GM19452 (cell line): ENCODE measurements around the gene ZNF813.
"Not testable (repeated sequence)": the region's sequence is repeated elsewhere in the genome, so short reads cannot be mapped to it uniquely, and the experiment has no call there.

Experiments used
- ATAC-seq: cut with Tn5 transposase; IDR thresholded peaks from one replicate; pipeline ENCODE4 v1.9.1; 2021; ENCODE audit not compliant: unreplicated experiment

ZNF813 gene

DNA sequence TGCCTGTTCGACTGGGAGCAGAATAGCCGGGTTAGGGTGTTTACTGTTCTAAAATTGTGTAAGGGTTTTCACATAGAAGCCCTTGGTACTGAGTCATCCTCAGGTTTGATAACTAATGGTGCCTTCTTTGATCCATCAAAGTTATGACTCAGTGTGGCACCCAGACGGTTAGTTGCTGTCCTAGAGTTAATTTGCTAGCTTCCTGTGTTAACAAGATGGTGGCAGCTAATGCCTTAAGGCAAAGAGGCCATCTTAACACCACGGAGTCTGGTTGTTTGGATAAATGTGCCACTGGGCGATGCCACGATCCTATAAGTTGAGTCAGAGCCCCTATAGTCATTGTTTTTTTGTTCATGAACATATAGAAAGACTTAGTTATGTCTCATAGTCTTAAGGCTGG is 7.9 kb downstream of the ZNF813 start:
- not testable (repeated sequence) for ATAC-seq

DNA sequence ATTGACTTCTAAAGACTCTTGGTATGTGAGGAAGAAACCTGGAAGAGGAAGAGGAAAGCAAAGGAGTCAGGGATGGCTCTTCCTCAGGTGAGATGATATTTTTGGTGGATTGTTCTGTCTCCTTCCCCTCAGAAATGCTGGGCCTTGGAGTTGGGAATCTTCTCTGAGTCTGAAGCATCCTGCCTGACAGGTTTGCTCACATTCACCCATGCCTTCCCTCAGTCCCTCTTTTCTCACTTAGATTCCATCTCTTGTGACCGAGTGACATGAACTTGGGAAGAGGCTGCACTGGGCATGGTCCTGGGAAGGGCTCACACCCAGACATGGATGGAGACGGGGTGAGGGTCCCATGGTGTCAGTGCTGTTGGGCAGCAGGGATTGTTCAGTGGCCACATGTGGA is 16.2 kb downstream of the ZNF813 start:
- ATAC-seq = not testable (repeated sequence)

DNA sequence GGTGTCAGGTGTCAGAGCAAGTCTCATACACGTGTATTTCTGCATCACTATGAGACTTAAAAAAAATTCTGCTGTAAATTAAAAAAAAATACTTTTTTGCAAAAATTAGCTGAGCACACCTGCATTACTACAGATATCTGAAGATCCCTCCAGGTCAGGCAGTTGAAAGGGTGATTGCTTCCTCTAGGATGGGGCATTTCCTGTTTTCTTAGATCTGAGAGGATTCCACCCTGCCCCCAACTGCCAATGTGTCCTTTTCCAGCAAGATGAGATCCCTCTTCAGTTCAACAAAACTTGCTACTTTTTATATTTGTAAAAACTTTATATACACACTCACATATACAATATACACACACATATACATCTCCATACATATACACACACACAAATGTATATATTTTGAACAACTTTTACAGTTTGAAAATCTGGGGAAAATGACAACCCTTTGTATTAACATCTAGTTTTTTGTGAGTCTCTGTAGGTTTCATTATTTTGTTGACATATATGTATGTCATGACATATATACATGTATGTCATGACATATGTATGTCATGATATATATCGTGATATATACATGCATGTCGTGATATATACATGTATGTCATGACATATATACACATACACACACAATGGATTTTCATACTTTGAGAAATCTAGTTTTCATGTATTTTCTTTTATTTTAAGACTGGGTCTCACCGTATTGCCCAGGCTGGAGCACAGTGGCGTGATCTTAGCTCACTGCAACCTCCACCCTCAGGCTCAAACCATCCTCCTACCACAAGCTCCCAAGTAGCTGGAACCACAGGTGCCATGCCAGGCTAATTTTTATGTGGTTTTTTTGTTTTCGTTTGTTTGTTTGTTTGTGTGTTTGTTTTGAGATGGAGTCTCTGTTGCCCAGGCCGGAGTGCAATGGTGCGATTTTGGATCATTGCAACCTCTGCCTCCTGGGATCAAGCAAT is 17.8 kb downstream of the ZNF813 start:
- no peak for ATAC-seq

DNA sequence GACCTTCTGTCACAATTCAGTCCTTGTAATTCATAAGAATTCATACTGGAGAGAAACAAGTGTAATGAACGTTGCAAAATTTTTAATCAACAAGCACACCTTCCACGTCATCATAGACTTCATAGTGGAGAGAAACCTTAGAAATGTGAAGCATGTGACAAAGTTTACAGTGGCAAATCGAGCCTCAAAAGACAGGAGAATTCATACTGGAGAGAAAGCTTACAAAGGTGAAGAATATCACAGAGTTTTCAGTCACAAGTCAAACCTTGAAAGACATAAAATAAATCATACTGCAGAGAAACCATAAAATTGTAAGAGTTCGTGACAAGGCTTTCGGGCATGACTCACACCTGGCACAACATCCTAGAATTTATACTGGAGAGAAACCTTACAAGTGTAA is 24.6 kb downstream of the ZNF813 start:
- no peak for ATAC-seq

DNA sequence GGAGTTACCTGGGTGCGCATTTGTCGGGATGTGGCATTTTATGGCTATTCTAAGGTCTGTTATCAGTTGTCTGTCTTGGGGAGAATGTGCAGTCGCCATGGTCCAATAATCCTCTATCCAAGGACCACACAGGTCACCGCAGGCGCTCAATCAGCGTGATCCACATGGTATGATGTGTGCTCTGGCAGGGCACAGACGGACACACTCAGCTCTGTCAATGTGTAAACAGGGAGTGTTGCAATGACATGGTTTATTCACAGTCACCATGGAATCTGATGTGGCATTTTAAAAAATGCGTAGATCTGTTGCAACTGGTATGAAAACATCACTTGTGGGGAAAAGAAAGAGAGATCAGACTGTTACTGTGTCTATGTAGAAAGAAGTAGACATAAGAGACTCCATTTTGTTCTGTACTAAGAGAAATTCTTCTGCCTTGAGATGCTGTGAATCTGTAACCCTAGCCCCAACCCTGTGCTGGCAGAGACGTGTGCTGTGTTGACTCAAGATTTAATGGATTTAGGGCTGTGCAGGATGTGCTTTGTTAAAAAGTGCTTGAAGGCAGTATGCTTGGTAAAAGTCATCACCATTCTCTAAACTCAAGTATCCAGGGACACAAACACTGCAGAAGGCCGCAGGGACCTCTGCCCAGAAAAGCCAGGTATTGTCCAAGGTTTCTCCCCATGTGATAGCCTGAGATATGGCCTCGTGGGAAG is 29.9 kb downstream of the ZNF813 start:
- ATAC-seq = not testable (repeated sequence)

DNA sequence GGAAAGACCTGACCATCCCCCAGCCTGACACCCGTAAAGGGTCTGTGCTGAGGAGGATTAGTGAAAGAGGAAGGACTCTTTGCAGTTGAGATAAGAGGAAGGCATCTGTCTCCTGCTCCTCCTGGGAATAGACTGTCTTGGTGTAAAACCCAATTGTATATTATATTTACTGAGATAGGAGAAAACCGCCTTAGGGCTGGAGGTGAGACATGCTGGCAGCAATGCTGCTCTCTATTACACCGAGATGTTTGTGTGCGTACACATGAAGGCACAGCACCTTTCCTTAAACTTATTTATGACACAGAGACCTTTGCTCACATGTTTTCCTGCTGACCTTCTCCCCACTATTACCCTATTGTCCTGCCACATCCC is 30.5 kb downstream of the ZNF813 start:
- not testable (repeated sequence) for ATAC-seq

DNA sequence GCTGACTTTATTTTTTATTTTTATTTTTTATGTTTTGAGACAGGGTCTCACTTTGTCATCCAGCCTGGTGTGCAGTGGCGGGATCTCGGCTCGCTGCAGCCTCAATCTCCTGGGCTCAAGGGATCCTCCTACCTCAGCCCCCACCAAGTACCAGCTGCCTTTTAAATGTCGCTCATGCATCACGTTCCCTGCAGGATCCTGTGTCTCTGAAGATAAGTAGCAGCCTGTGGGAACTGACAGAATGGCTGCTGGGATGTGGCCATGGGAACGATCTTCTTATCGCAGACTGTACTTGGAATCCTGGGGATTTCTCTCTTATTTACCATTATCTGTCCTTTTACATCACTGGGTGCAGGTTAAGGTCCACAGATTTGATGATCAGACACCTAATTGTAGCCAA is 35.6 kb downstream of the ZNF813 start:
- not testable (repeated sequence) for ATAC-seq

DNA sequence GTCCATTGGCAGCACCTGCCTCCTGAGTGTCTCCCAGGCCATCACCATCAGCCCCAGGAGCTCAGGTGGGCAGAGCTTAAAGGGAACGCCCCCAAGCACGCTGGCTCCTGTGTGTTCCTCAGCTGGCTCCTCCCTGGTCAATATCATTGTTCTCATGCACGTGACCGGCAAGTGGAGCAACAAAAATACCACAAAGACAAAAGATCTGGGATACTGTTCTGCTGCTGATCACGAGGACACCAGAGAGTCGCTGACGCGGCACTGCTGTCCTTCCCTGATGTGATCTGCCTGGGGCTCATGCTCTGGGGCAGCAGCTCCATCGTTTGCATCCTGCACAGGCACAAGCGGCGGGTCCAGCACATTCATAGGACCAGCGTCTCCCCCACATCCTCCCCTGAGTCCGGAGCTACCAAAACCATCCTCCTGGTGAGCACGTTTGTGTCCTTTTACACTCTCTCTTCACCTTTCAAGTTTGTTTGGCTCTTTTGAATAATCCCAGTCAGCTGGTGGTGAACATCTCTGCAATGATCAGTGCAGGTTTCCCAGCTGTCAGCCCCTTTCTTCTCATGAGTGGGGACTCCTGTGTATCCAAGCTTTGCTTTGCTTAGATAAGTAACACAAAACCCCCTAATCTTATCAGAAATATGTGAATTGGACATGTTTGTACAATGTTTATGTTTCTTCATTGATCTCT is 36.3 kb downstream of the ZNF813 start:
- ATAC-seq = not testable (repeated sequence)

DNA sequence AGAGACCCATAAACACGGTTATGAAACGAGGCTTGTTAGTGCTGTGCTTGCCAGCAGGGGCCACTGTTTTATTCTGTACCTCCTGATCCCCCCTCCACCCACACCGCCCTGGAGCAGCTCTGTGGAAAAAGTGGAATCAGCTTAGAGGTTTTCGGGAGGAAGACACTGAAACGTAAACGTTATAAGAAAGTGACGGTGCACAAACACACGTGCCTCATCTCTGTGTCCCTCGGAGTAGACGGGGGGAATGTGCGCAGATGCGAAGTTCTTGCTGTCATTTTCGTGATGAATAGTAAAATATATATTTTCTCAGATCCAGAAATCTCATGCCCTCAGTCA is 36.8 kb downstream of the ZNF813 start:
- not testable (repeated sequence) for ATAC-seq

DNA sequence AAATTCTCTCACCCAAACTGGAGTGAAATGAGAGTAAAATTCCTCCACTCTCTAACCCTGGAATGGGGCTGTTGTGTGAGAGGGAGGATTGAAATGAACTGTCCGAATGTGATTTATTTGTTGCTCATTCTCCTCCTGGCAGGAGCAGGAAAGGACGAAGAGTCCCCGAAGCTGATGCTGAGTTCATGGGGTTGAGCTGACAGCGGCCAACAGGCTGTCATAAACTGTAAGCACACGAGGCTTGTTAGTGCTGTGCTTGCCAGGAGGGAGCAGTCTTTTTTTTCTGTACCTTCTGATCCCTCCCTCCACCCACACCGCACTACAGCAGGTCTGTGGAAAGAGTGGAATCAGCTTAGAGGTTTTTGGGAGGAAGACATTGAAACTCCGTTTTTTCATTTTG is 37.4 kb downstream of the ZNF813 start:
- ATAC-seq = no peak

DNA sequence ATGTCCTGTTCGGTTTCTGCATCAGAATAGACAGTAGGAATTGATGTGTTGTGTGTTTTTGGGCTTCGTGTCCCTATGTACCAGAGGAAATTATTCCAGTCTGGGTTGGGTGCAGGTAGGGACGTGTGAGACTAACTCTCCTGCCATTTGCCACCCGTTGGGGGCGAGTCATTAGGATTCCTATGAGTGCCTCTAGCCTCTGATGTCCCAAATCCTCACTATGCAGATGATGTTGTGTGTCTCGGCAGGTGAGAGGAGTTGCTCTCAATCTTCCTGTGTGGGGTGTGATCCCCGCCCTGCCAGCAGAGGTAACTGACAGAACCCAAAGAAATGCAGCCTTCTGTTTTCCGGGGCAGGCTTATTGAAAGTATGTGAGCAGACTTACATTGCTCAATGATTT is 39.2 kb downstream of the ZNF813 start:
- ATAC-seq = no peak

DNA sequence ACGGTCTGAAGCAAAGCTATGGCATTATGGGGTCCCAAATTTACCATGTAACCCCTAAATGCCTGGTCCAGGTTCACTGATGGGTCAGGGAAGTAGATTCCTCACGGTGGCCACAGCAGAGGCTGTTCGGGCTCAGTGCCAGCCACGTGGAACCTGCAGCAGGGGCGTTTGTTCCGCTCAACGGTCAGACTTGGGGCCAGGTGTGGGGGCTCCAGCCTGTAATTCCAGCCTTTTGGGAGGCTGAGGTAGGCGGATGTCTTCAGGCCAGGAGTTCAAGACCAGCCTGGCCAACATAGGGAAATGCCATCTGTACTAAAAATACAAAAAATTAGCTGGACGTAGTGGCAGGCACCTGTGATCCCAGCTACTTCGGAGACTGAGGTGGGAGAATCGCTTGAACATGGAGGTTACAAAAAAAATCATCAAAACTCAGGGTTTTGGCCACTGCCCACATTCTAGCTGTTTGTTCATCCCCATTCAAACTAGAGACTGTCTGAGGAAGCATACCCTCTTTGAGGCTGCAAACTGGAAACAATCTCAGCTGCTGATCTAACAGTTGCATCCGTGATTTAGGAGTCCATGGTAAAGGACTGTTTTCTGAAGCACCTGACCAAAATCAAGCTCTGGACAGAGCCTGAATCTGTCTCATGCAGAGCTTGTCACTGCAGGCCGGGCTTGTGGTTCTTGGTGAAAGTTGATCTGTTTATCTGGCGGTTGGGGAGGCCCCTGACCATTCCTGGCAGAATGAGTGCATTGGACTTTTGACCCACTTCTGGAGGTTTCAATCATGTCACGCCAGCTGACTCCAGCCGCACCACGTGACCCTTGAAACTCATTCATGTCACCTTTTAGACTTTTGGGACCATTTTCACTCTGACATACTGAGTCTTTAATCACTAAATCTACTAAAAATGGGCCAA is 40.2 kb downstream of the ZNF813 start:
- no peak for ATAC-seq

DNA sequence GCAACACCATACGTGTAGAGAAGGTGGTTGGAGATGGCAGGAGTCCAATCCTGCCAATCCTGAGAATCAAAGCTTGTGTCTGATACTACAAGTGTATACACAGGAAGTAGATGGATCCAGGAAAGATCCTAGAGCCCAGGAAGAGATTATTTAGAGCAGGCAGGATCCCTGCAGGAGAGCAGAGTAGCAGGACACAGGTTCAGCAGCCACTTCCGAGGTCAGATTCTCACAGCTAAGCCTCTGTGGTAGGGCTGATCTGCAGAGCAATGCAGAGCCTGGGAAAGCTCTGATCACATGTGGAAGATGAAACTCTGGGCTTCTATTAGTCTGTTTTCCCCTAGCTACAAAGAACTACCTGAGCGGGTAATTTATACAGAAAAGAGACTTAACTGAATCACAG is 41.9 kb downstream of the ZNF813 start:
- ATAC-seq = no peak

DNA sequence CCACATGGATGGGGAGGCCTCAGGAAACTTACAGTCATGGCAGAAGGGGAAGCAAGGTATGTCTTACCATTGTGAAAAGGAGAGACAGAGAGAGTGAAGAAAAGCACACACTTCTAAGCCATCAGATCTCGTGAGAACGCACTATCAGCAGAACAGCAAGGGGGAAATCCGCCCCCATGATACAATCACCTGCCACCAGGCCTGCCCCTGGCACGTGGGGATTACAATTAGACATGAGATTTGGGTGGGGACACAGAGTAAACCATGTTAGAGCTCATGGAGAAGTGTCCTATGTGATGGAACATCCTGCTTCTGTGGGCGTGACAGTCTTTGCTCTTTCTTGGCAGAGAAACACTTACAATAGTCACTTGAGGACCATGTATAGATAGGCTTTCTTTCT is 42.3 kb downstream of the ZNF813 start:
- ATAC-seq = no peak

DNA sequence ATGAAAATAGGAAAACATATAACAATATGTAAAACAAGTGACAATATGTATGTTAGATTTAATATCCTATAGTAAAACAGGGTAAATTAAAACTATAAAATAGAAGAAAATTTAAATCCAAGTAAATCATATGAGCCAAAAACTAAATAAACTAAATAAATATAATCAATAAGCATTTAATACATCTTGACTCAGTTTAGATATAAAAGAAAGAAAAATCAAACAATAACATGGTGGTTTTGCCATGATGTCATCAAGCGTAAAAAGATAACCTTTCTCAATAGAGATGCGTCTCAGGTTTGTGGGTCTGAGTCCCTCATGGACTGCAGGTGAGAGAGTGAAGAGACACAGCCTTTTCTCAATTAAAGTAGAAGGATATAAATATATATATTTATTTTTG is 43.8 kb downstream of the ZNF813 start:
- no peak for ATAC-seq

DNA sequence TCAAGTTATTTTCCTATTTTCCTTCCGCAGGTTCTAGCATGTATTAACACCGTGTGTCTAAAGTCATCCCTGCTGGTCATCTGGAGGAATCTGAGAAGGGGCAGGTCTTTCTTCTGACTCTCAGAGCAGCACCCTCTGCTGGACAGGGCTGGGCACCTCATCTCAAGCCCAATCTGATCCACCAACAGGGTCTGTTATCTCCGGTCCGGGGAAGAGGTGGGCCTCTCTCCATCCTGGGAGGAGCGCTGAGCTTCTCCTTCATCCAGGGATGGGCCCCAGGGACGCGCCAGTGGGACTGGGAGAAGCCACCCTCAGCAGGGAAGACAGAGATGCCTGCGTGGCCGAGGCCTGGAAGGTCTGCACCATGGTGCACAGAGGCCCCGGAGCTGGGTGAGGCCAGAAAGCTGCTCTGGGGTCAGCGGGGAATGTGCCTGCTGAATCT is 44.4 kb downstream of the ZNF813 start:
- no peak for ATAC-seq

DNA sequence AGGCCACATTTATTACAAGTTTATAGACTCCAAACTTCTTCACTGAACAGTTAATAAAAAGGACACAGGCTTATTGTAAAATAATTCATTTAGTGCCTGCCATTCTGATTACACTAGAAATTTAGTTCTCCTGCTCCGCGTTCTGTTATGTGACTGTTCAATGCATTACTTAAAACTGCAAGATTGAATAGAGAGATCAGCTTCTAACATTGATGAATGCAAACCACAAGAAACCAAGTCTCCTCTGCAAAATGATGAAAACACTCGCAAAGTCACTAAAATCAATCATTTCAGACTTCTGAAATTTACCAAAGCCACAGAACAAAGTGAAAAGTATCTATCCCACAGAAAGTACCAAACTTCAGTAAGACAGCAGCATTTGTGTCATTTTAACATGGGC is 47.5 kb downstream of the ZNF813 start:
- ATAC-seq = not testable (repeated sequence)

DNA sequence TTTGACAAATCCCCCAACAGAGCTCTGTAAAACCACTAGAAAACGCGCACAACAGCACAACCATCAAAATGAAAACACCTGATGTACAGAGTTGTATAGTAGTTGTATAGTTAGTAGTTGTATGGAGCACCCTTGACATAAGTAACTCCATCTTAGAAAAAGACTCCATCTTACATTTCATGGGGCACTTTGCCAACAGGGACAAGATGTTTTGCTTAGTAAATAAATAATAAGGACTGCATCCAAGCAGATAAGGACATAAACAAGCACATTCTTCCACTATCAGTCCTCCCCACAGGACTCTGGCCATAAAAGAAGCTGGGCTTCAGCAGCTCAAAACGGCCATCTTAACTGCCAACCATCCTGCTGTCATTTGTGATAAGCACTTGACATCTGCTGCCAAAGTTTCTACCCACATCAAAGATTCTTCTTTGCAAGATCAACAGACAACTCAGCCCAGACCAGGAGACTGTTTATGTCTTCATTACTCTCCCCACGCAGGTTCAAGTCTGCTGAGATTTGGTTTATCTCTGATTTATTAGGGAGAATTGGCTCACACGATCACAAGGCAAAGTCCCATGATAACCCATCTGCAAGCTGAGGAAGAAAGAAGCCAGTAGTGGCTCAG is 49.7 kb downstream of the ZNF813 start:
- no peak for ATAC-seq

DNA sequence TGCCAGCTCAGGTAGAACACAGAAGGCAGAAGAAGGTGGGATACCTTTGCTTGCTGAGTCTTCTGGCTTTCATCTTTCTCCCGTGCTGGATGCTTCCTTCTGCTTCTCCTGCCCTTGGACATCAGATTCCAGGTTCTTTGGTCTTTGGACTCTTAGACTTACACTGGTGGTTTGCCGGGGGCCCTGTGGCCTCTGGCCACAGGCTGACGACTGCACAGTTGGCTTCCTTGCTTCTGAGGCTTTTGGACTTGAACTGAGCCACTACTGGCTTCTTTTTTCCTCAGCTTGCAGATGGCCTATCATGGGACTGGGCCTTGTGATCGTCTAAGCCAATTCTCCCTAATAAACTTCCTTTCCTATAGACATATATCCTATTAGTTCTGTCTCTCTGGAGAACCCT is 50.6 kb downstream of the ZNF813 start:
- no peak for ATAC-seq

DNA sequence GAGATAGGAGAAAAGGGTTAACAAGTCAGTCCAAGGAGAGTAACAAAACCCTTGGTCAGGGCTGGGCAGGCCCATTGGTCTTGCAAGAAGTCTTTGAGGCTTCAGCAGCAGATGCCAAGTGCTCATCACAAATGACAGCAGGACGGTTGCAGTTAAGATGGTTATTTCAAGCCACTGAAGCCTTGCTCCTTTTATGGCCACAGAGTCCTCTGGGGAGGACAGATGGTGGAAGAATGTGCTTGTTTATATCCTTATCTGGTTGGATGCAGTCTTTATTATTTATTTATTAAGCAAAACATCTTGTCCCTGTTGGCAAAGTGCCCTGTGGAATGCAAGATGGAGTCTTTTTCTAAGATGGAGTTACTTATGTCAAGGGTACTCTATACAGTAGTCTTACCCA is 51.2 kb downstream of the ZNF813 start:
- ATAC-seq = no peak
